ENCODE measurements around the gene TIFAB. TPM values are rescaled to one million over a fixed set of nuclear protein-coding genes. Genes with fewer than 3 reads are reported as not detected.

Gene TIFAB
- total RNA-seq, 1 experiment from 2014 or later = not detected

DNA sequence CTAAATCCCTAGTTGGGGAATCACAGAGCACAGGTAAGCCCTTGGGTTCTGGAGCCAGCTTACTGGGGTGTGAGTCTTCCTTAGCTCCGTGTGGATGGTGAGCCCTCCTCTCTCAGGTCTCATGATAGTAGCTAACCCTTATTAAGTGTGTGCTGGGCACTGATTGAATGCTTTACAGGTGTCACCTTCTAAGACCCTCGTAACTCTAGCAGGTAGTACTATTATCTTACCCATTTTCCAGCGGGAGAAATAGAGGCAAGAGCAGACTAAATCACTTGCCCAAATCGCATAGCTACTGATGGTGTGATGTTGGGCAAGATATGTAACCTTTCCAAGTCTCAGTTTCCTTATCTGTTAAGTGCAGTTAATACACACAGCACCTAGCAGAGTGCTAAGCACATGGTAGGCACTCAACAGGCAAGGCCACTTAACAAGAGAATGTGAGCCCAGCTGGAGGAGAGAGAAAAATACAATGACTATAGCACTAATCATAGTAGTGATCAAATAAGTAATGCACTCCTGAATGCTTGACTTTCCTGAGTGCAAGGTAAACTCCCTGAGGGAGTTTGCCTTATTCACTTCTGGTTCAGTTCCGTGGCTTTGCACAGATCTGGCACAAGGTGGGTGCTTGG lies 4.7 kb downstream of the TIFAB start, which contains the start of gene DCANP1:
Gene DCANP1 (minus strand): TSS at position 51 of the 632 bp plus-strand sequence. CDS start 240 bp downstream, outside the sequence.
- BruUV-seq (replicated peaks) = no TSS peak
- Histone ChIP-seq H2AFZ (ENCODE audit: low read depth, low read length, poor library complexity, severe bottlenecking) (no peak within 1 kb of the TSS), H3K9me3 (ENCODE audit: control insufficient read depth in 1 of 2, insufficient read depth in 1 of 2, low read depth in 1 of 2, low read length in 2 of 2) (no peaks in the 10 kb centered on the region), H4K20me1 (ENCODE audit: insufficient read depth) (no peaks in the 10 kb centered on the region), H3K27ac (ENCODE audit: low read depth, low read length) (no peak within 1 kb of the TSS), H3K4me3 (replicated peaks in 1 of 2; ENCODE audit: low read depth in 1 of 2, low read length in 2 of 2) (no peak within 1 kb of the TSS), H3K27me3 (ENCODE audit: insufficient read depth, low read length) (no peaks in the 10 kb centered on the region; the same call in 1 of the 2 replicates), H3K9ac (ENCODE audit: low read length) (no peak within 1 kb of the TSS), H3K36me3 (ENCODE audit: control insufficient read depth in 1 of 2, insufficient read depth in 2 of 2, low read length in 2 of 2) (no peaks in the 10 kb centered on the region), H3K4me1 (ENCODE audit: control insufficient read depth in 1 of 2, insufficient read depth in 2 of 2, low read length in 2 of 2) (no peaks in the 10 kb centered on the region), H3K9me2 (ENCODE audit: insufficient read depth) (no peaks in the 10 kb centered on the region), H3K4me2 (ENCODE audit: low read length) (no peak within 1 kb of the TSS), H3K79me2 (ENCODE audit: insufficient read depth, low read length) (no peaks in the 10 kb centered on the region)
- ATAC-seq (no peak), DNase-seq (ENCODE audit: low read depth, low spot score) (no peak)
- intact Hi-C loops (cut with micrococcal nuclease) = no loop called here
- POLR2A ChIA-PET = no interaction called here
- no peak for TF ChIP-seq CEBPB (IDR thresholded peaks at IDR 0.05; ENCODE audit: low read depth)
- no peak for TF ChIP-seq TCF7L2 (IDR thresholded peaks at IDR 0.05; ENCODE audit: borderline replicate concordance, extremely low read depth, insufficient read depth, insufficient read length)
- TF ChIP-seq EZH2 (IDR thresholded peaks at IDR 0.05) = no peak
- no peak for TF ChIP-seq ELF1 (IDR thresholded peaks at IDR 0.05; ENCODE audit: borderline replicate concordance, low read depth)
- TF ChIP-seq FOSL1 (IDR thresholded peaks at IDR 0.05; ENCODE audit: low read depth) = no peak
- TF ChIP-seq SRF (IDR thresholded peaks at IDR 0.05; ENCODE audit: low read depth) = no peak
- TF ChIP-seq POLR2A (IDR thresholded peaks at IDR 0.05; ENCODE audit: borderline replicate concordance, extremely low read depth, insufficient read depth, insufficient read length) = no peak
- no peak for TF ChIP-seq ZNF274 (IDR thresholded peaks at IDR 0.05; ENCODE audit: low read depth, low read length)
- TF ChIP-seq, protein P1, sequence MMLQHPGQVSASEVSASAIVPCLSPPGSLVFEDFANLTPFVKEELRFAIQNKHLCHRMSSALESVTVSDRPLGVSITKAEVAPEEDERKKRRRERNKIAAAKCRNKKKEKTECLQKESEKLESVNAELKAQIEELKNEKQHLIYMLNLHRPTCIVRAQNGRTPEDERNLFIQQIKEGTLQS (IDR thresholded peaks at IDR 0.05) = no peak
- no peak for TF ChIP-seq YY1 (IDR thresholded peaks at IDR 0.05; ENCODE audit: extremely low read depth, insufficient replicate concordance, low read depth, low read length)
- TF ChIP-seq ZFX (IDR thresholded peaks at IDR 0.05) = no peak
- TF ChIP-seq EZH2phosphoT487 (IDR thresholded peaks at IDR 0.05; ENCODE audit: borderline replicate concordance) = no peak
- TF ChIP-seq SIN3A (IDR thresholded peaks at IDR 0.05; ENCODE audit: low read depth) = no peak
- TF ChIP-seq EGR1 (IDR thresholded peaks at IDR 0.05; ENCODE audit: low read depth) = no peak
- no peak for TF ChIP-seq RAD21 (IDR thresholded peaks at IDR 0.05; ENCODE audit: low read depth)
- TF ChIP-seq, protein P2, sequence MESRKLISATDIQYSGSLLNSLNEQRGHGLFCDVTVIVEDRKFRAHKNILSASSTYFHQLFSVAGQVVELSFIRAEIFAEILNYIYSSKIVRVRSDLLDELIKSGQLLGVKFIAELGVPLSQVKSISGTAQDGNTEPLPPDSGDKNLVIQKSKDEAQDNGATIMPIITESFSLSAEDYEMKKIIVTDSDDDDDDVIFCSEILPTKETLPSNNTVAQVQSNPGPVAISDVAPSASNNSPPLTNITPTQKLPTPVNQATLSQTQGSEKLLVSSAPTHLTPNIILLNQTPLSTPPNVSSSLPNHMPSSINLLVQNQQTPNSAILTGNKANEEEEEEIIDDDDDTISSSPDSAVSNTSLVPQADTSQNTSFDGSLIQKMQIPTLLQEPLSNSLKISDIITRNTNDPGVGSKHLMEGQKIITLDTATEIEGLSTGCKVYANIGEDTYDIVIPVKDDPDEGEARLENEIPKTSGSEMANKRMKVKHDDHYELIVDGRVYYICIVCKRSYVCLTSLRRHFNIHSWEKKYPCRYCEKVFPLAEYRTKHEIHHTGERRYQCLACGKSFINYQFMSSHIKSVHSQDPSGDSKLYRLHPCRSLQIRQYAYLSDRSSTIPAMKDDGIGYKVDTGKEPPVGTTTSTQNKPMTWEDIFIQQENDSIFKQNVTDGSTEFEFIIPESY (IDR thresholded peaks at IDR 0.05; ENCODE audit: extremely low read depth, insufficient replicate concordance, low read length) = no peak
- no peak for TF ChIP-seq CBX3 (IDR thresholded peaks at IDR 0.05; ENCODE audit: low read depth)
- TF ChIP-seq, protein P3, sequence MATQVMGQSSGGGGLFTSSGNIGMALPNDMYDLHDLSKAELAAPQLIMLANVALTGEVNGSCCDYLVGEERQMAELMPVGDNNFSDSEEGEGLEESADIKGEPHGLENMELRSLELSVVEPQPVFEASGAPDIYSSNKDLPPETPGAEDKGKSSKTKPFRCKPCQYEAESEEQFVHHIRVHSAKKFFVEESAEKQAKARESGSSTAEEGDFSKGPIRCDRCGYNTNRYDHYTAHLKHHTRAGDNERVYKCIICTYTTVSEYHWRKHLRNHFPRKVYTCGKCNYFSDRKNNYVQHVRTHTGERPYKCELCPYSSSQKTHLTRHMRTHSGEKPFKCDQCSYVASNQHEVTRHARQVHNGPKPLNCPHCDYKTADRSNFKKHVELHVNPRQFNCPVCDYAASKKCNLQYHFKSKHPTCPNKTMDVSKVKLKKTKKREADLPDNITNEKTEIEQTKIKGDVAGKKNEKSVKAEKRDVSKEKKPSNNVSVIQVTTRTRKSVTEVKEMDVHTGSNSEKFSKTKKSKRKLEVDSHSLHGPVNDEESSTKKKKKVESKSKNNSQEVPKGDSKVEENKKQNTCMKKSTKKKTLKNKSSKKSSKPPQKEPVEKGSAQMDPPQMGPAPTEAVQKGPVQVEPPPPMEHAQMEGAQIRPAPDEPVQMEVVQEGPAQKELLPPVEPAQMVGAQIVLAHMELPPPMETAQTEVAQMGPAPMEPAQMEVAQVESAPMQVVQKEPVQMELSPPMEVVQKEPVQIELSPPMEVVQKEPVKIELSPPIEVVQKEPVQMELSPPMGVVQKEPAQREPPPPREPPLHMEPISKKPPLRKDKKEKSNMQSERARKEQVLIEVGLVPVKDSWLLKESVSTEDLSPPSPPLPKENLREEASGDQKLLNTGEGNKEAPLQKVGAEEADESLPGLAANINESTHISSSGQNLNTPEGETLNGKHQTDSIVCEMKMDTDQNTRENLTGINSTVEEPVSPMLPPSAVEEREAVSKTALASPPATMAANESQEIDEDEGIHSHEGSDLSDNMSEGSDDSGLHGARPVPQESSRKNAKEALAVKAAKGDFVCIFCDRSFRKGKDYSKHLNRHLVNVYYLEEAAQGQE (IDR thresholded peaks at IDR 0.05; ENCODE audit: low read depth) = no peak
- TF ChIP-seq POLR2AphosphoS5 (IDR thresholded peaks at IDR 0.05; ENCODE audit: low read depth, low read length) = no peak
- TF ChIP-seq, protein P4, sequence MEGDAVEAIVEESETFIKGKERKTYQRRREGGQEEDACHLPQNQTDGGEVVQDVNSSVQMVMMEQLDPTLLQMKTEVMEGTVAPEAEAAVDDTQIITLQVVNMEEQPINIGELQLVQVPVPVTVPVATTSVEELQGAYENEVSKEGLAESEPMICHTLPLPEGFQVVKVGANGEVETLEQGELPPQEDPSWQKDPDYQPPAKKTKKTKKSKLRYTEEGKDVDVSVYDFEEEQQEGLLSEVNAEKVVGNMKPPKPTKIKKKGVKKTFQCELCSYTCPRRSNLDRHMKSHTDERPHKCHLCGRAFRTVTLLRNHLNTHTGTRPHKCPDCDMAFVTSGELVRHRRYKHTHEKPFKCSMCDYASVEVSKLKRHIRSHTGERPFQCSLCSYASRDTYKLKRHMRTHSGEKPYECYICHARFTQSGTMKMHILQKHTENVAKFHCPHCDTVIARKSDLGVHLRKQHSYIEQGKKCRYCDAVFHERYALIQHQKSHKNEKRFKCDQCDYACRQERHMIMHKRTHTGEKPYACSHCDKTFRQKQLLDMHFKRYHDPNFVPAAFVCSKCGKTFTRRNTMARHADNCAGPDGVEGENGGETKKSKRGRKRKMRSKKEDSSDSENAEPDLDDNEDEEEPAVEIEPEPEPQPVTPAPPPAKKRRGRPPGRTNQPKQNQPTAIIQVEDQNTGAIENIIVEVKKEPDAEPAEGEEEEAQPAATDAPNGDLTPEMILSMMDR (IDR thresholded peaks at IDR 0.05 in 2 of 3, conservative IDR thresholded peaks at IDR 0.05 in 1 of 3; ENCODE audit: borderline replicate concordance in 1 of 3, insufficient read depth in 1 of 3, low read depth in 2 of 3, low read length in 2 of 3) = no peak
- RAD21 ChIA-PET (ENCODE audit: low non-redundant PET in 1 of 2, low total read pairs in 2 of 2, uncharacterized antibody in 2 of 2, unreplicated experiment in 2 of 2) = no interaction called here
- CTCF ChIA-PET = interaction anchor here (1.8 to 2.6 kb wide), 2 partner anchors 10 to 15 kb away, joined by 5 to 8 read pairs; no protein-coding TSS in a partner anchor

Measured in HCT116 (cell line).